ENCODE data around the gene DOCK11.
"Not testable (repeated sequence)": the region's sequence is repeated elsewhere in the genome, so short reads cannot be mapped to it uniquely, and the experiment has no call there.

The DOCK11 gene

GRCh38 chrX:118720058-118720707, 224.6 kb downstream of the DOCK11 start:
- Histone ChIP-seq H3K36me3 (ENCODE audit: control insufficient read depth, insufficient read depth, low read length) (no peaks in the 10 kb centered on the region), H3K27ac (ENCODE audit: low read depth, low read length, severe bottlenecking) (no peak overlapping the region), H3K4me3 (ENCODE audit: extremely low read depth, insufficient read depth, low read length, poor library complexity, severe bottlenecking) (no peak overlapping the region), H3K4me1 (ENCODE audit: control insufficient read depth, insufficient read depth, low read length, poor library complexity, severe bottlenecking) (peaks cover 11% of the 10 kb centered on the region), H3K9me3 (ENCODE audit: control insufficient read depth, low read length) (no peaks in the 10 kb centered on the region)
- WGBS, 2 experiments (ENCODE audit: insufficient coverage in 2 of 2) = 57 to 75% methylated on average over 2 of the region's 3 CpGs

GRCh38 chrX:118723376-118723775, 227.8 kb downstream of the DOCK11 start:
- no peak overlapping the region for H3K4me3 ChIP-seq (ENCODE audit: extremely low read depth, insufficient read depth, low read length, poor library complexity, severe bottlenecking)
- 95 to 100% methylated on average over 2 of the region's 3 CpGs for WGBS, 2 experiments (ENCODE audit: insufficient coverage in 2 of 2)
- H3K9me3 ChIP-seq (ENCODE audit: control insufficient read depth, low read length) = no peaks in the 10 kb centered on the region
- no peaks in the 10 kb centered on the region for H3K36me3 ChIP-seq (ENCODE audit: control insufficient read depth, insufficient read depth, low read length)
- H3K27ac ChIP-seq (ENCODE audit: low read depth, low read length, severe bottlenecking) = no peak overlapping the region
- H3K4me1 ChIP-seq (ENCODE audit: control insufficient read depth, insufficient read depth, low read length, poor library complexity, severe bottlenecking) = peaks cover 13% of the 10 kb centered on the region

- Histone ChIP-seq H3K4me1 (ENCODE audit: control insufficient read depth, insufficient read depth, low read length, poor library complexity, severe bottlenecking) (peaks cover 16% of the 10 kb centered on the region), H3K36me3 (ENCODE audit: control insufficient read depth, insufficient read depth, low read length) (no peaks in the 10 kb centered on the region), H3K27ac (ENCODE audit: low read depth, low read length, severe bottlenecking) (no peak overlapping the region), H3K4me3 (ENCODE audit: extremely low read depth, insufficient read depth, low read length, poor library complexity, severe bottlenecking) (no peak overlapping the region), H3K9me3 (ENCODE audit: control insufficient read depth, low read length) (no peaks in the 10 kb centered on the region)
- no CpG with 5 or more reads among the region's 5 CpGs for WGBS, 2 experiments (ENCODE audit: insufficient coverage in 2 of 2)
Observed at GRCh38 chrX:118724365-118724764, 228.8 kb downstream of the DOCK11 start.

GRCh38 chrX:118724775-118725174, 229.2 kb downstream of the DOCK11 start:
- 56 to 94% methylated on average over 3 to 4 of the region's 7 CpGs for WGBS, 2 experiments (ENCODE audit: insufficient coverage in 2 of 2)
- no peak overlapping the region for H3K27ac ChIP-seq (ENCODE audit: low read depth, low read length, severe bottlenecking)

GRCh38 chrX:118726396-118726795, 230.8 kb downstream of the DOCK11 start:
- Histone ChIP-seq H3K36me3 (ENCODE audit: control insufficient read depth, insufficient read depth, low read length) (no peaks in the 10 kb centered on the region), H3K9me3 (ENCODE audit: control insufficient read depth, low read length) (no peaks in the 10 kb centered on the region), H3K27ac (ENCODE audit: low read depth, low read length, severe bottlenecking) (no peak overlapping the region), H3K4me3 (ENCODE audit: extremely low read depth, insufficient read depth, low read length, poor library complexity, severe bottlenecking) (no peak overlapping the region), H3K4me1 (ENCODE audit: control insufficient read depth, insufficient read depth, low read length, poor library complexity, severe bottlenecking) (peaks cover 16% of the 10 kb centered on the region)
- WGBS, 2 experiments (ENCODE audit: insufficient coverage in 2 of 2) = 100% methylated on average over 2 of the region's 3 CpGs; no CpG with 5 or more reads in 1 of the 2 experiments

More at GRCh38 chrX:118724775-118725174, 229.2 kb downstream of the DOCK11 start:
- no peaks in the 10 kb centered on the region for H3K36me3 ChIP-seq (ENCODE audit: control insufficient read depth, insufficient read depth, low read length)
- H3K4me1 ChIP-seq (ENCODE audit: control insufficient read depth, insufficient read depth, low read length, poor library complexity, severe bottlenecking) = peaks cover 16% of the 10 kb centered on the region
- no peak overlapping the region for H3K4me3 ChIP-seq (ENCODE audit: extremely low read depth, insufficient read depth, low read length, poor library complexity, severe bottlenecking)
- no peaks in the 10 kb centered on the region for H3K9me3 ChIP-seq (ENCODE audit: control insufficient read depth, low read length)

- 4% methylated on average over 4 of the region's 56 CpGs; no CpG with 5 or more reads in 1 of the 2 experiments for WGBS, 2 experiments (ENCODE audit: insufficient coverage in 2 of 2)
- H3K4me1 ChIP-seq (ENCODE audit: control insufficient read depth, insufficient read depth, low read length, poor library complexity, severe bottlenecking) = peaks cover 16% of the 10 kb centered on the region
Observed at GRCh38 chrX:118726887-118727685, 231.5 kb downstream of the DOCK11 start, which contains the start of gene IL13RA1. Gene IL13RA1 (plus strand): TSS chrX:118727606. CDS start chrX:118727639, 33 bp downstream.

GRCh38 chrX:118727686-118728339, 232.2 kb downstream of the DOCK11 start:
- Histone ChIP-seq H3K36me3 (ENCODE audit: control insufficient read depth, insufficient read depth, low read length) (no peaks in the 10 kb centered on the region), H3K4me3 (ENCODE audit: extremely low read depth, insufficient read depth, low read length, poor library complexity, severe bottlenecking) (peak overlapping the region; percentile 57), H3K9me3 (ENCODE audit: control insufficient read depth, low read length) (no peaks in the 10 kb centered on the region), H3K4me1 (ENCODE audit: control insufficient read depth, insufficient read depth, low read length, poor library complexity, severe bottlenecking) (peaks cover 16% of the 10 kb centered on the region), H3K27ac (ENCODE audit: low read depth, low read length, severe bottlenecking) (peak overlapping the region; percentile 69)
- WGBS, 2 experiments (ENCODE audit: insufficient coverage in 2 of 2) = 0 to 2% methylated on average over 8 to 9 of the region's 73 CpGs

More at GRCh38 chrX:118726887-118727685, 231.5 kb downstream of the DOCK11 start, which contains the start of gene IL13RA1:
- peak within 1 kb of the TSS; percentile 69 for H3K27ac ChIP-seq (ENCODE audit: low read depth, low read length, severe bottlenecking)
- H3K4me3 ChIP-seq (ENCODE audit: extremely low read depth, insufficient read depth, low read length, poor library complexity, severe bottlenecking) = peak within 1 kb of the TSS; percentile 57
- no peaks in the 10 kb centered on the region for H3K36me3 ChIP-seq (ENCODE audit: control insufficient read depth, insufficient read depth, low read length)
- no peaks in the 10 kb centered on the region for H3K9me3 ChIP-seq (ENCODE audit: control insufficient read depth, low read length)

- Histone ChIP-seq H3K36me3 (ENCODE audit: control insufficient read depth, insufficient read depth, low read length) (no peaks in the 10 kb centered on the region), H3K4me1 (ENCODE audit: control insufficient read depth, insufficient read depth, low read length, poor library complexity, severe bottlenecking) (peaks cover 11% of the 10 kb centered on the region), H3K4me3 (ENCODE audit: extremely low read depth, insufficient read depth, low read length, poor library complexity, severe bottlenecking) (no peak overlapping the region), H3K27ac (ENCODE audit: low read depth, low read length, severe bottlenecking) (no peak overlapping the region), H3K9me3 (ENCODE audit: control insufficient read depth, low read length) (no peaks in the 10 kb centered on the region)
- 83% methylated on average over 1 of the region's 3 CpGs; no CpG with 5 or more reads in 1 of the 2 experiments for WGBS, 2 experiments (ENCODE audit: insufficient coverage in 2 of 2)
Observed at GRCh38 chrX:118729042-118729652, 233.5 kb downstream of the DOCK11 start.

- Histone ChIP-seq H3K36me3 (ENCODE audit: control insufficient read depth, insufficient read depth, low read length) (no peaks in the 10 kb centered on the region), H3K9me3 (ENCODE audit: control insufficient read depth, low read length) (no peaks in the 10 kb centered on the region), H3K4me1 (ENCODE audit: control insufficient read depth, insufficient read depth, low read length, poor library complexity, severe bottlenecking) (peaks cover 3% of the 10 kb centered on the region), H3K27ac (ENCODE audit: low read depth, low read length, severe bottlenecking) (no peak overlapping the region), H3K4me3 (ENCODE audit: extremely low read depth, insufficient read depth, low read length, poor library complexity, severe bottlenecking) (no peak overlapping the region)
- WGBS, 2 experiments (ENCODE audit: insufficient coverage in 2 of 2) = 14 to 47% methylated on average over 2 of the region's 4 CpGs
Observed at GRCh38 chrX:118730500-118731247, 235.1 kb downstream of the DOCK11 start.

GRCh38 chrX:118732551-118732950, 236.9 kb downstream of the DOCK11 start:
- H3K9me3 ChIP-seq (ENCODE audit: control insufficient read depth, low read length); H3K27ac ChIP-seq (ENCODE audit: low read depth, low read length, severe bottlenecking); H3K4me1 ChIP-seq (ENCODE audit: control insufficient read depth, insufficient read depth, low read length, poor library complexity, severe bottlenecking); H3K4me3 ChIP-seq (ENCODE audit: extremely low read depth, insufficient read depth, low read length, poor library complexity, severe bottlenecking); H3K36me3 ChIP-seq (ENCODE audit: control insufficient read depth, insufficient read depth, low read length): not testable (repeated sequence)
- WGBS, 2 experiments (ENCODE audit: insufficient coverage in 2 of 2) = no CpG with 5 or more reads among the region's 3 CpGs

All from mesodermal cell (in vitro differentiated cells).